ENCODE results near the gene SMIM27.
"Not testable (repeated sequence)": the region's sequence is repeated elsewhere in the genome, so short reads cannot be mapped to it uniquely, and the experiment has no call there.

SMIM27 gene

GRCh38 chr9:32552172-32552872 lies at the start of gene SMIM27, which contains the start of gene TOPORS:
Gene SMIM27 (plus strand): TSS chr9:32552327. CDS start chr9:32552435, 108 bp downstream.
Gene TOPORS (minus strand): TSS chr9:32552586. CDS start chr9:32552436, 150 bp downstream.
- DNase-seq, result peak; percentile 23 to 96 (median 88)

DNA sequence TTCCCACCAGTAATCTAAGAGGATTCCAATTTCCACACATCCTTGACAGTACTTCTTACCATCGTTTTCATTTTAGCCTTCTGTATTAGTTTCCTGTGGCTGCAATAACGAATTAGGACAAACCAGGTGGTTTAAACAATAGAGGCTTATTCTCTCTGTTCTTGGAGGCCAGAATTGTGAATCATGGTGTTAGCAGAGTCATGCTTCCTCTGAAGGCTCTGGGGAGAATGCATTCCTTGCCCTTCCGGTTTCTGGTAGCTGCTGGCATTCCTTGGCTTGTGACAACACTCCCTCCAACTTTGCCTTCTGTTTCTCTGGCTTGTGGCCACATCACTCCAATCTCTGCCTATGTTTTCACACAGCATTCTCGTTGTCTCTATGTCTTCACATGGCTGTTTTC lies 49.7 kb upstream of the SMIM27 start:
- no peak for DNase-seq

- DNase-seq, result no peak
Observed at GRCh38 chr9:32503008-32503407, 49.1 kb upstream of the SMIM27 start.

GRCh38 chr9:32508728-32509127 lies 43.4 kb upstream of the SMIM27 start:
- no peak for DNase-seq

- DNase-seq, result no peak
Observed at GRCh38 chr9:32516241-32516640, 35.9 kb upstream of the SMIM27 start.

GRCh38 chr9:32518276-32518675 lies 33.9 kb upstream of the SMIM27 start:
- DNase-seq, result no peak

GRCh38 chr9:32523910-32524309 lies 28.2 kb upstream of the SMIM27 start:
- no peak for DNase-seq

DNA sequence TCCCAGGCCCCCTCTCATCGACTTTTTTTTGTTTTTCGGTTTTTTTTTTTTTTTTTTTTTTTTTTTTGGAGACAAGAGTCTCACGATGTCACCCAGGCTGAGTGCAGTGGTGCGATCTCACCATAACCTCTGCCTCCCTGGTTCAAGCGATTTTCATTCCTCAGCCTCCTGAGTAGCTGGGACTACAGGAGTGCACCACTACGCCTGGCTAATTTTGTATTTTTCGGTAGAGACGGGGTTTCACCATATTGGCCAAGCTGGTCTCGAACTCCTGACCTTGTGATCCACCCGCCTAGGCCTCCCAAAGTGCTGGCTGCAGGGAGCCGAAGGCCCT lies 27.6 kb upstream of the SMIM27 start:
- not testable (repeated sequence) for DNase-seq

GRCh38 chr9:32524892-32525708 lies 27.0 kb upstream of the SMIM27 start:
- DNase-seq, result peak in 6 of 56 donors; percentile 1 to 23 (median 4)

DNA sequence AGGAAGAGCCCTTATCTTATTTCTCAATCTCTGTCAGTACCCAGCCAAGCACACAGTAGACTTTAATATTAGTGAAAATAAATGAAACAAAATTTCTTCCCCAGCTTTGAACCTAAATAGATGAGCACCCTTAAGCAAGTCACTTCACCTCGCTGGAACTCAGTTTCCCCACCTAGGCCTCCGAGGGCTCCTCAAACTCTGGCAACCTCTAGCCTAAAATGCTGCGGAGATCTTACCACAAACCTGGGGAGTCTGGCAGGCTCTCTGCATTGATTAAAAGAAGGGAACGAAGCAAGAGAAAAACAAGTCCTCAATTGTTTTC lies 26.5 kb upstream of the SMIM27 start:
- DNase-seq, result peak in 1 of 56 donors; percentile 49

DNA sequence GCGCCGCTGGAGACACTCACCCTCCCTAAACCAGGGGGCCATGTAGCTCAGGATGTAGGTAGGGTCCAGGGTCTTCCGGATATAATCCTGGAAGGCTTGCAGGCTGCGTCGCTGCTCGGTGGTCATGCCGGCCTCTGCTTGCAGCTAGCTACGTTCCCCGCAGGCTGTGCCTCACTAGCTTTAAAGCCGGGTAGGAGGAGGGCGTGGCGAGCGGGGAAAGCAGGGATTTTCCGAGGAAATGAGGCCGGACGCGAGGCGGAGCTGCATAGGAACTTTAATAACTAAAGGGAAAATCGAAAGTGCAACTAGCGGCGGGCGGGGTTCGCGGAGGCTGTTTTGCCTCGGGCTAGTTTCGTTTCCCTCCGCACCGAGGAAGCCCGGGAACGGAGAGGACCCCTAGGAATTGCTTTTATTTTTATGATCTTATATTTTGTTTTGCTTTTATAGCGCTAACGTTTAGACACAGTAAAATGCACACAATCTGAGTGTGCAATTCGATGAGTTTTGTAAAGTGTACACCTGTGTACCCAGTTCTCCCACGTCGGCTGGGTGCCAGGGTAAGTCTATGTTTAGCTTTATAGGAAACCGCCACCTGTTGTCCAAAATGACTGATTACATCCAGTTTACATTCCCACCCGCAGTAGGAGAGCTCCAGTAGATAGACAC lies 26.0 kb upstream of the SMIM27 start, which contains the start of gene RIGI:
RIGI (minus strand) TSS at position 156 of the 666 bp plus-strand sequence; CDS start at position 126, 30 bp downstream.
- DNase-seq, result peak in 55 of 56 donors; percentile 18 to 93 (median 75)

- no peak for DNase-seq
Observed at GRCh38 chr9:32526707-32527048, 25.4 kb upstream of the SMIM27 start.

- no peak for DNase-seq
Observed at GRCh38 chr9:32533336-32533735, 18.8 kb upstream of the SMIM27 start.

GRCh38 chr9:32533816-32534215 lies 18.3 kb upstream of the SMIM27 start:
- DNase-seq, result no peak

- DNase-seq, result no peak
Observed at GRCh38 chr9:32543047-32543446, 9.1 kb upstream of the SMIM27 start.

DNA sequence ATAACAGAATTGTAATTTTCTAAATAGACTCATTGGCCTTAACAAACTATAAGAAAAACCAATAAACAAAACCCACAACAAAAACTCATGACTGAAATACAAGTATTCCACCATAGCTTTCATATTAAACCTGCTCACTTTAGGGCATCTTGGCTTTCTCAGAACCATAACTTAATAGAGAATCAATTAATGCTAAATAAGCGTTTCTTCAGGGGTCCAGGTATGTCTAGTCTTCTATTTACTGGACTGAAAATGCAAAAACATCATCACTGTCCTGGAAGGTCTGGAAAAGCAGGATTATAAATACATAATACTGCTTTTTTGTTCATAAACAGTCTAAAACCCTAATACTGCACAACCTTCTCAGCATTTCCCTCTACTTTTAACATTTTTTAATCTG lies 6.2 kb upstream of the SMIM27 start:
- no peak for DNase-seq

DNA sequence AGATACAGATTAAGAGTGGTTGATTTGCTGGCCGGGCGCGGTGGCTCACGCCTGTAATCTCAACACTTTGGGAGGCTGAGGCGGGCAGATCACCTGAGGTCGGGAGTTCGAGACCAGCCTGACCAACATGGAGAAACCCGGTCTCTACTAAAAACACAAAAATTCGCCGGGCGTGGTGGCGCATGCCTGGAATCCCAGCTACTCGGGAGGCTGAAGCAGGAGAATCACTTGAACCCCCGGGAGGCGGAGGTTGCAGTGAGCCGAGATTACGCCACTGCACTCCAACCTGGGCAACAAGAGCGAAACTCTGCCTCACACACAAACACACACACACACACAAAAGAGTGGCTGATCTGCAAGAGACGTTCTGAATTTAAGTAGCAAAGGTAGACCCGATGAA lies 3.9 kb upstream of the SMIM27 start:
- not testable (repeated sequence) for DNase-seq

GRCh38 chr9:32550150-32550561 lies 2.0 kb upstream of the SMIM27 start:
- peak in 14 of 56 donors; percentile 5 to 48 (median 18) for DNase-seq

GRCh38 chr9:32550562-32551275 lies 1.4 kb upstream of the SMIM27 start:
- DNase-seq, result peak; percentile 58 to 97 (median 92)

DNA sequence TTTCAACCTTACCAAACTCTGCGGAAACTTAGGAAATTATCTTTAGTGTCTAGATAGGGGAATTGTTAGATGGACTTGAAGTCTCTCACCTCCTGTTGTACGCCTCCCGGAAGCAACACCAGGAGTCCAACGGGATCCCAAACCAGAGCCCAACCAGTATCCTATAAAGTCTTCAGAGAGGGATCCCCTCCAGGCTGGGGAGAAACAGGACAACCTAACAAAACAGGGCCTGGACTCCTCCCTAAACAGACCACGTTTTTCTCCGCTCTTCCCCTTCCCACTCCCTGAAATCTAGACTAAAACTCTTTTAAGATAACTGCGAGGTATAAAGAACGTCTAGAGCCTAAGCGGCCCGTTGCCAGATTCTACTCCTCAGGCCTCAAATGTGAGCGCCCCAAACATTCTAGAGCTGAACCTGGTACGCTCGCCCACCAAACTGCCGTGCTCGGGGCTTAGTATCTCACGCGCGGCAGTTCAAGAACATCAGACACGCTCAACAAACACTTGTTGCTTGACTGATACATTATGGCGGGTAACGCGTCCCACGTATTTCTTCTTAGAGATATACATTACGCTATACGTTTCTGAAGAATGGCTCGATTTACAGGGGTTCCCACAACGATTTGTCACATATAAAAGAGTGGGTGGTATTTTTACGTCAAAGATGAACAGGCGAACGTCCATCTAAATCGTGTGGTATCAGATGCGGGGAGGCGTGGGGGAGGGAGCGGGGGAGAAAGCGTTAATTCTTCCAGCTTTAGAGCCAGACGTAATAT lies 663 bp upstream of the SMIM27 start:
- DNase-seq, result peak in 37 of 56 donors; percentile 6 to 65 (median 37)

- DNase-seq, result no peak
Observed at GRCh38 chr9:32554107-32554506, 2.0 kb downstream of the SMIM27 start.

Measured in nucleus accumbens (tissue), 56 donors.